Glomerular visceral epithelial cell (primary cell): ENCODE results near the gene ZNF691.
"Not testable (repeated sequence)": the region's sequence is repeated elsewhere in the genome, so short reads cannot be mapped to it uniquely, and the experiment has no call there.

Experiments used
- DNase-seq: peaks from one replicate; pipeline ENCODE4 v3.0.0-alpha.2; 2016; ENCODE audit errors: extremely low spot score

The ZNF691 gene

GRCh38 chr1:42846257-42847110, at the start of gene ZNF691:
TSS of gene ZNF691 (plus strand) at chr1:42846613. CDS start at chr1:42849659, 3,046 bp downstream.
- peak; percentile 96 for DNase-seq

GRCh38 chr1:42797414-42797813, 49.0 kb upstream of the ZNF691 start:
- no peak for DNase-seq

GRCh38 chr1:42797979-42798378, 48.4 kb upstream of the ZNF691 start:
- no peak for DNase-seq

- no peak for DNase-seq
These were observed 44.5 kb upstream of the ZNF691 start for GRCh38 chr1:42801832-42802473.

GRCh38 chr1:42806171-42806570, 40.2 kb upstream of the ZNF691 start:
- DNase-seq, result no peak

- no peak for DNase-seq
These were observed 39.8 kb upstream of the ZNF691 start for GRCh38 chr1:42806593-42806992.

DNA sequence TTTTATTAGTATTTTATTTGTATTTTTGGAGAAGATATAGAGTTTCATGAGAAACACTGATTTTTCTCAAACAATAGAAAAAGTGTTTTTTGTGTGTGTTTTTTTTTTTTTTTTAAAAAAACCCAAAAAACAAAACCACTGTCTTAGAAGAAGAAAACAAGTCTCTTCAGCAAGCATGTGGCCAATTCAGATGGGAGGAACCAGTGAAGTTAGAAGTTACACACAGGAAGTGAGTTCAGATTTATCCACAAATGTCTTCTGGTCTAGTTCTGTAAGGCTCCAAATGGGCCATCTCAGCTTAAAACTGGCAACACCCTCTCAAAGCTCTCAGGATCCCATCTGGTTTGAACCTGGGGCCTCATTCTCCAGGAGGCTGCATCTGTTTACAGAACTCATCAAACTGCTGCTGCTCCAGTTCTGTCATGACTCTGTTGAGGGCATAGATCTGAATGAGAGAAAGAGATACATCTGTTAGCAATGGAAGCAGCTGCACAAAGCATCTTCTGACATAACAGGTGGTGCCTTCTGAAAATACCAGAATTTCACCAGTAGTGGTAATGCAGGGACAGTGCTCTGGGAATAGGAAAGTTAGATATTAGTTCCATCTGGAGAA, 39.3 kb upstream of the ZNF691 start:
- DNase-seq, result no peak

DNA sequence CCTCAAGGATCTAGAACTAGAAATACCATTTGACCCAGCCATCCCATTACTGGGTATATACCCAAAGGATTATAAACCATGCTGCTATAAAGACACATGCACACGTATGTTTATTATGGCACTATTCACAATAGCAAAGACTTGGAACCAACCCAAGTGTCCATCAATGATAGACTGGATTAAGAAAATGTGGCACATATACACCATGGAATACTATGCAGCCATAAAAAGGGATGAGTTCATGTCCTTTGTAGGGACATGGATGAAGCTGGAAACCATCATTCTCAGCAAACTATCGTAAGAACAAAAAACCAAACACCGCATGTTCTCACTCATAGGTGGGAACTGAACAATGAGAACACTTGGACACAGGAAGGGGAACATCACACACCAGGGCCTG, 31.6 kb upstream of the ZNF691 start:
- DNase-seq, result not testable (repeated sequence)

- no peak for DNase-seq
These were observed 30.4 kb upstream of the ZNF691 start for GRCh38 chr1:42815941-42816584.

GRCh38 chr1:42816585-42817439, 29.6 kb upstream of the ZNF691 start, which contains the start of the genes ERMAP and SVBP:
TSS of gene ERMAP (plus strand) at chr1:42817122. CDS start at chr1:42830449, 13,327 bp downstream.
TSS of gene SVBP (minus strand) at chr1:42817397. CDS start at chr1:42816544, 853 bp downstream.
- peak; percentile 94 for DNase-seq

GRCh38 chr1:42817440-42817767, 29.0 kb upstream of the ZNF691 start:
- no peak for DNase-seq

DNA sequence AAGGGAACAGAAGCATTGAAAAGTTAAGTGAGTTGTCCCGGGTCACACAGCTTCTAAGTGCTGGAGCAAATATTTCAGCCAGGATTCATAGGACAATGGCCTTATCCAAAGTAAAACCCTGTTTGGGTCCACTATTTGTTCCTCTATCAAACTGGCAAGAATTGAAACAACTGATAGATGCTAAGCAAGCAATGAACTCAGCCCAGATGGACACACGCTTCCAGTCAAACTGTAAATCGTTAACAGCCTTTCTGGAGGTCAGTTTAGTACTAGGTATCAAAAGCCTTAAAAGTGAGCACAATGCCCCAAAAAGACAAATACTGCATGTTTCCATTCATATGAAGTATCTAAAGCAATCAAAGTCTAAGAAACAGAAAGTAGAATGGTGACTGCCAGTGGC, 28.4 kb upstream of the ZNF691 start:
- DNase-seq, result no peak

- no peak for DNase-seq
These were observed 25.6 kb upstream of the ZNF691 start for GRCh38 chr1:42820813-42821212.

- no peak for DNase-seq
These were observed 24.7 kb upstream of the ZNF691 start for GRCh38 chr1:42821690-42822089.

GRCh38 chr1:42822800-42823392, 23.5 kb upstream of the ZNF691 start:
- no peak for DNase-seq

GRCh38 chr1:42824481-42825035, 21.9 kb upstream of the ZNF691 start:
- no peak for DNase-seq

- DNase-seq, result no peak
These were observed 21.2 kb upstream of the ZNF691 start for GRCh38 chr1:42825036-42825851.

DNA sequence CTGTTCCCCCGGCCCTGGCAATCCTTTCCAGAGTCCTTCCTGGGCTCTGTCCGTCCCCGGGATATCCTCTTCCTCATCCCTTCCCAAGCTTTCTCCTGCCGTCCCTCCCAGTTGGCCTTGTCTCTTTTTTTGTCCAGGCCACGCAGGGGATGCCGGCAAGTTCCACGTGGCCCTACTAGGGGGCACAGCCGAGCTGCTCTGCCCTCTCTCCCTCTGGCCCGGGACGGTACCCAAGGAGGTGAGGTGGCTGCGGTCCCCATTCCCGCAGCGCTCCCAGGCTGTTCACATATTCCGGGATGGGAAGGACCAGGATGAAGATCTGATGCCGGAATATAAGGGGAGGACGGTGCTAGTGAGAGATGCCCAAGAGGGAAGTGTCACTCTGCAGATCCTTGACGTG, 15.8 kb upstream of the ZNF691 start:
- DNase-seq, result no peak

DNA sequence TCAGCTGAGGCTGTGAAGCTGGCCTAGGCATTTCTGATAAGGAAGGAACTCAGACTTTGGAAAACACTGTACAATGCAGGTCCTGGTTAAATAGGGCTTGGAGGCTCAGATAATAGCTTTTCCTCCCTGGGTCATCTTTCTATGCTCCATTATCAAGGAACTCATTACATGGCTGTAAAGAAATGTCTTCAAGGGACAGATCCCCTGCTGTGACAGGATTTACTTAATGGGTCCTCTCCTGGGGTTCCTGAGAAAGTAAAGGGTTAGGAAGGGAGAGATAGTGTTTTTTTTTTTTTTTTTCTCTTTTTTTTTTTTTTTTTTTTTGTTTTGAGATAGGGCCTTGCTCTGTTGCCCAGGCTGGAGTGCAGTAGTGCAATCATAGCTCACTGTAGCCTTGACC, 15.1 kb upstream of the ZNF691 start:
- DNase-seq, result no peak
